Measurements from ENCODE around the gene GALNT9.
A peak's percentile ranks its signal among the peaks of the same experiment; 100 is the strongest.

GALNT9 gene

DNA sequence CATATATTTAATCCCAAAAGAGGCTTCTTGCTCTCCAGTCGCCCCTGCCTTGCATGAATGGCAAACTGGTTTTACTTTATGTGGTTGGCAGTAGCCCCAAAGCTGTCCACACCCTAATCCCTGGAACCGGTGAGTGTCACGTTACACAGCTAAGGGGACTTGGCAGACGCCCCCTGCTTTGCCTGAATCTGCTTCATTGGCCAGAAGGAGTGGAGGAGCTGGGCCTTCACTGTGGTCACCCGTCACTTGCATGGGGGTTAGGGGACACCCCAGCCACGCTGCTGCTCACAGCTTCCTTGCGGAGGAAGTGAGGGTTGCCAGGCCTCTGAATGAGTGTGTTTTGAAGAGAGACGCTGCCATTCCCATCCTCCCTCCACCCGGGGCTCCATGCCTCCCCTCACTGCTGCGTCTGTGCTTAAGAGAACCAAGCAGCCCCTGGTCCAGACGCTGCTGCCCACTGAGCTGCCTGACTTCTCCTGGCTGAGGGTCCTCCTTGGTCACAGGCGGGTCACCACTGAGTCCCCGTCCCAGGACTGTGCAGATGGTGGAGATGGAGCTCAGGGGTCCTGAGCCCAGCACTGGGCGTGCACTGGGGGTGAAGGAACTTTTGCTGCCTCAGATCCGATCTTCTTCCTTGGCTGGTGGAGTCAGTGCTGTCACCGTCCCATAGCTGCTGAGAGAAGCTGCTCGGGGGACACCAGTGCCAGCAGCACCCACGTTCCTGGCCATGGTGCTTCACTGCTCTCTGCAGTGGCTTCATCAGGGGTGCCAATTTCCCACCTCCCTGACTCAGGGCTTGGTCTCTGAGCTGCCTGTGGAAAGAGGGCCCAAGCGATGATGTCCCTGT, 39.8 kb downstream of the GALNT9 start:
- no peak overlapping the region for H3K27ac Mint-ChIP-seq
- ATAC-seq: no peak
- peaks cover 16% of the 10 kb centered on the region for H3K4me1 Mint-ChIP-seq
- peaks cover 63% of the 10 kb centered on the region for H3K27me3 Mint-ChIP-seq
- H3K9me3 Mint-ChIP-seq: peaks cover 0 to 8% of the 10 kb centered on the region in 2 donors
- DNase-seq: no peak
- H3K4me3 Mint-ChIP-seq: no peak overlapping the region

DNA sequence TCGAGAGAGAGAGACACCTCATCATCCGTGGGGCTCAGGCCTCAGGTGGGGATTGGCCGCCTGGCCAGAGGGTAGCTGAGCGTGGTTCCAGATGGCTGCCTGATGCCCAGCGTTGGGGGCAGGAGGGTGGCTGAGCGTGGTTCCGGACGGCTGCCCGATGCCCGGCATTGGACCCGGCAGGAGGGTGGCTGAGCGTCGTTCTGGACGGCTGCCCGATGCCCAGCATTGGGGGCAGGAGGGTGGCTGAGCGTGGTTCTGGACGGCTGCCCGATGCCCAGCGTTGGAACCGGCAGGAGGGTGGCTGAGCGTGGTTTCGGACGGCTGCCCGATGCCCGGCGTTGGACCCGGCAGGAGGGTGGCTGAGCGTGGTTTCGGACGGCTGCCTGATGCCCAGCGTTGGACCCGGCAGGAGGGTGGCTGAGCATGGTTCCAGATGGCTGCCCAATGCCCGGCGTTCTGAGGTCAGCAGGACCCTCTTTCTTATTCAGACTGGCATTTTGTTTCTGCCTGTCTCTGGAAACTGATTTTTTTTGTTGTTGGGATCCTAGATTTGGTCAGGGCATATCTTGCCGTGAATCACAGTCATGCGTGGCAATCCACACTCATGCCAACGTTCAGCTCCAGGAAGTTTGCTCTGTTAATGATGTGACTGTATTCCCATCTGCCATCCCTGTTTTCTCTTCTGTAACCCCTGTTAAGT, 40.7 kb downstream of the GALNT9 start:
- H3K4me3 Mint-ChIP-seq: no peak overlapping the region
- peaks cover 63% of the 10 kb centered on the region for H3K27me3 Mint-ChIP-seq
- DNase-seq (no peak), ATAC-seq (no peak)
- no peak overlapping the region for H3K27ac Mint-ChIP-seq
- H3K4me1 Mint-ChIP-seq: peaks cover 23% of the 10 kb centered on the region
- peaks cover 0 to 8% of the 10 kb centered on the region in 2 donors for H3K9me3 Mint-ChIP-seq

DNA sequence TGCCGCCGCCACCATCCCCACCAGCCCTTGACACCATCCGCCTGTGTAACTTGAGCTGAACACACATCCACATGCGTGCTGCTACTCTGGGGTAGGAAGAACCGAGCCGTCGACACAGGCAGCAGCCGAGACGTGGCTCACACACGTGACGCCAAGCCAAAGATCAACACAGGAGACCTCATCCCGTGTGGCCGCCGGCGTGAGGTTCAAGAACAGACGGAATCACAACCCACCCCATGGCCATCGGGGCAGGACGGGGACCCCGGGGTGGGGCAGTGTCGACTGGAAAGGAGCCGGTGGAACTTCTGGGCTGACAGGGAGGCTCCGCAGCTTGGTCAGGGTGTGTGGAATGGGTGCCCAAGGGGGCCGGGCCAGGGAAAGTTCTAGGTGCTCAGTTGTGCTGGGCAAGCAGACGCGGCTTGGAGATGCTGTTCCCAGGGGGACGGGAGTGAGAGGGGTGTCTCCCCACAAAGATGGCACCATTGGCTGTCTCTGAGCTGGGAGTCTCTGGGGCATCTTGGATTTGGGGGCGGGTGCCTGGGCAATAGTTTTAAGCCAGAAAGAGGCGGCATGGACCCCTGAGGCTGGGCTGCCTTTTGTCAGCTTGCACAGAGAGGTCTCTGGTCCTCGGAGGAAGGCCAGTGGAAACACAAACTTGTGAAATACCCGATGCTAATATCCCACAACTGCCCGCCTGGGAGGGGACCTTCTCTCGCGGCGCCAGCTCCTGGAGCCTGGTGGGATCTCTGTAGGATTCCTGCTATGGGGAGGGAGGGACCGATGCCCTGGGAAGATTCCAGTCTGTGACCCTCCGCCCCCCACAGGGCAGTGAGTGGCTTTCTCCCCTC, 41.8 kb downstream of the GALNT9 start:
- Mint-ChIP-seq H3K4me1 (peaks cover 33% of the 10 kb centered on the region), H3K27ac (no peak overlapping the region), H3K4me3 (no peak overlapping the region), H3K27me3 (peaks cover 59% of the 10 kb centered on the region), H3K9me3 (peaks cover 0 to 8% of the 10 kb centered on the region in 2 donors)
- ATAC-seq (no peak), DNase-seq (no peak)

DNA sequence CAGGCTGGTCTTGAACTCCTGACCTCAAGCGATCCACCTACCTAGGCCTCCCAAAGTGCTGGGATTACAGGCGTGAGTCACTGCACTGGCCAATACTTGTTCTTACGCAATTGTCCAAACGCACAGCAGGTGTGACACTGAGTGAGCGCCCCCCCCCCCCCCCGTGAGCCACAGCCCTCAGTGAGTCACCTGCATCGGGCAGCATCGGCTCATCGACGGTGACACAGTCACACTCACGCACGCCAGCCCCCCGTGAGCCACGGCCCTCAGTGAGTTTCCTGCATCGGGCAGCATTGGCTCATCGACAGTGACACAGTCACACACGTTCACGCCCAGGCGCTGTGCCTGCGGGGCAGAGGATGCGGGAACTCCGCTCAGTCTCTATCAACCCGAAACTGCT, 42.5 kb downstream of the GALNT9 start:
- H3K4me3 Mint-ChIP-seq: no peak overlapping the region
- H3K27ac Mint-ChIP-seq: no peak overlapping the region

DNA sequence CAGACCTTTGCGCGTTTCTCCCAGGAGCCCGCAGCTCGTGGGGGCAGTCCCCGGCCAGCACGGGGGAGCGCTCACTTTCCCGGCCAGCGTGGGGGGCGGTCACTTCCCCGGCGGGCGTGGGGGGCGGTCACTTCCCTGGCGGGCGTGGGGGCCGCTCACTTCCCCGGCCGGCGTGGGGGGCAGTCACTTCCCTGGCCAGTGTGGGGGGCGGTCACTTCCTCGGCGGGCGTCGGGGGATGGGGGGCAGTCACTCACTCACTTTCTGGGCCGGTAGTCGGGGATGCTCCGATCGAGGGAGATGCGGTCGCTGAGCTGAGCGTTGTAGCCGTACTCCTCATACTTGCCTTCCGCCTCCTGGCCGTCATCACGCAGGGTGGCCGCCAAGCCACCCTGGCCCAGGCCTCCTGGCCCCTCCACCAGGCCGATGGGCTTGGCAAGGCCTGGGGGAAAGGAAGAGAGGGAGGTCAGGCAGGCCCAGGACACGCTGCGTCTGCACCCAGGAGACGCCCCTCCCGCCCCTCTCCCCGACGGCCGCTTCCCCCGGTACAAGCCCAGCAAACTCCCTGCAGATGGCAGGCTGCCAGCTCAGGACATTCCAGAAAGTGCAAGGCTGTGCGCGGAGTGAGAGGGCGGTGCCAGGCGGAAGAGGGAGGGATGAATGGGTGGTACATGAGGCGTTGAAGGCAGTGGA, 43.3 kb downstream of the GALNT9 start:
- Mint-ChIP-seq H3K4me3 (no peak overlapping the region), H3K27ac (no peak overlapping the region), H3K4me1 (peaks cover 33% of the 10 kb centered on the region), H3K27me3 (peaks cover 59% of the 10 kb centered on the region), H3K9me3 (no peaks in the 10 kb centered on the region)
- DNase-seq (no peak), ATAC-seq (no peak)

More for the DNA sequence above, 42.5 kb downstream of the GALNT9 start:
- H3K9me3 Mint-ChIP-seq: peaks cover 0 to 3% of the 10 kb centered on the region in 2 donors
- H3K4me1 Mint-ChIP-seq: peaks cover 33% of the 10 kb centered on the region
- peaks cover 59% of the 10 kb centered on the region for H3K27me3 Mint-ChIP-seq
- DNase-seq (no peak), ATAC-seq (no peak)

DNA sequence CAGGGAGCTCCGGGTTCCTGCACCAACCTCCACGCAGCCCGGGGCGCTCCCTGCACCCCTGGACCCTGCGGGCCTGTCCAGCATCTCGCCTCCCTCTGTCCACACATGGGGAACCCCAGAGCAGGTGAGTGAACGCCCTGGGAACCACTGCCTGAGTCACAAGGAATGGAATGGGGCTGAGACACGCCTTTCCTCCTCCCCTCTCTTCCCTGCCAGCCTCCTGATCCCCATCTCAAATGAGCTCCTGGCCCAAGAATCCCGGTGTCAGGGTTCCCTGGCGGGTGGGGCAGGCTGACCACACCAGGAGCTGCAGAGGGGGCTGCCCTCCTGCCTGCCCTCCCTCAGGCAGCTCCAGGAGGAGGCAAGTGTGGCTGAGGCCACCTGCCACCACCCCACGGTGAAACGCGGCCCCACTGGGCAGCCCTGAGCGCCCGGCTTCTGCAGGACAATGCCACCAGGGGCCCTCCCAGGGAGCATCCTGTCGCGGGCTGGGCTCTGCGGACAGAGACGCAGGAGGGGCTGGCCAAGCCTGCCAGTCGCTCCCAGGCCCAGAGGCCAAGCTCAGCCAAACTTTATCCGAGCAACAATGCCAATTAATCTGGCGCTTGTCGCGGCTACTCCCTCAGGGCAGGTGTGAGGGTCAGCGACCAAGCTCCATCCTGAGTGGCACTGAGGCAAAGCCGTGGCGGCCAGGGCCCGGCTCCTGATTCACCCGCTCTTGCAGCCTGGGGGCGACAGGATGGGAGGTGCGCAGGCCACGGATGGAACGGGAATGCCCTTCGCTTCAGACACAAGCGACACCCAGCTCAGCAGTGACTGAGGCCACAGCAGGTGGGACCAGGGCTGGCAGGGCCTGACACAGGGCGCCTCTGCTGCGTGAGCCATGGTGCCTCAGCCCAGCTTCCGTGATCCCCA, 44.3 kb downstream of the GALNT9 start:
- DNase-seq (no peak), ATAC-seq (no peak)
- Mint-ChIP-seq H3K4me1 (peaks cover 33% of the 10 kb centered on the region), H3K4me3 (peak overlapping the region in 1 of 2 donors; percentile 41), H3K27ac (peak overlapping the region in 1 of 2 donors; percentile 89), H3K27me3 (peaks cover 69% of the 10 kb centered on the region), H3K9me3 (no peaks in the 10 kb centered on the region)

DNA sequence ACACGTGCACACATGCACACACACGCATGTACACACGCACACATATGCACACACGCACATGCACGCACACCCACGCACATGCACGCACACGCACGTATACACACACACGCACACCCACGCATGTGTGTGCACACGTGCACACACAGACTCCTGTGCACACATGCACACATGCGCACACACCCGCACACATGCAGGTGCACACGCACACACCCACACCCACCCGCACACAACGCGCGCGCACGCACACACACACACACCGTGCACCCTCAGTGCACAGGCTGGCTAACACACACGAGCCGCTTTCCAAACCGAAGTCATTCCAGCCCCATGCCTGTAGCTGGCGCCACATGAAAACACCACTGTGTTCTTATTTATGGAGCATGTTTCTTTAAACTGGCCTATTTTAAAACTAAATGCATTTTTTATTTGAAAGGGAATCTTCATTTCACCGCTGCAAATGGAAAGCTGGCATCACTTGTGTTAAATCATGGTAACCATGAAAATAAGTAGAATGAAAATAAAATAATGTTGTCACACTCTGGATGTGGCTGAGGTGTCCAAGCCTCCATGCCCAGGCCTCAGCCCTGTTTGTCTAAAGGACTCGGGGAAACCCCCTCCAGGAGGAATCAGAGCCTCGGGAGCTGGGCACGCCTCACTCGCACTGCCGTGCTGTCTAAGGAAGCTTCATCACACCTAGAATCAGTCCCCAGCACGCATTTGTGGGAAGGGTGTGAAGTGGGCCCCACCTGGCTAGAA, 45.1 kb downstream of the GALNT9 start:
- Mint-ChIP-seq H3K27me3 (peaks cover 74% of the 10 kb centered on the region), H3K9me3 (no peaks in the 10 kb centered on the region), H3K4me1 (peaks cover 33% of the 10 kb centered on the region), H3K27ac (no peak overlapping the region), H3K4me3 (no peak overlapping the region)
- no peak for DNase-seq
- peak; percentile 29 for ATAC-seq

DNA sequence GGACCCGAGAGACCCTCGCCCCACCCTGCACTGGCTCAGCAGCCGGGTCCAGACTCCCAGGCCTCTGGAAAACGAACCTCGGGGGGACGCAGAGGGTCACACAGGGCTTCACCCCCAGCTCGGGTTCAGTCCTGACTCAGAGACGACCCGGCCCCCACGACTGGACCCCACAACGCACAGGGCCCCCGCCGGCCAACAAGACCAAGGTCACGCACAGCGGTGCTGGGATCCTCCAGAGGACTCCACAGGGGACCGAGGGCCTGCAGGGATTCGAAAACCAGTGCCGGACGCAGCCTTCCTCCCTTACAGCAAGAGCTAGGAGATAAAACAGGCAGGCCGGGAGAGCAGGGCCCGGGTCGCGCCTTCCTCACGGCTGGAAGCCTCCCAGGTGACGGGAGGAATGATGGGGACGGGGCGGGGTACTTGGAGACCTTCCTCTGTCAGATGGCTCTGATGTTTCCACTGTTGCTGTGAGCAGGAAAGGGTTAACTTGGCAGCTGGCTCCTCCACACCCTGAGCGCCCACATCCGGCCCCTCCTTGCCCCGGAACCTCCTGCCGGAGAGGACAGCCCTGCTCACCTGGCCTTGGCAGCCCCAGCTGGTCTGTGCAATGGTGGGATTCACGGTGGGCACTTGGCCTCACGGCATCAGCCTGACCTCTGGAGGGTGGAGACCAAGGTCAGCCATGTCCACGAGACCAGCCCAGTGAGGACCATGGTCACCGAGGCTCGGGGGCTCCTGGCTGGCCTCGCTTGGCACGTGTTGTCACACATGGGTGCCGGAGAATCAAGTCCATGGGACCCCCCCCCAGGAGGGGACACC, 46.2 kb downstream of the GALNT9 start:
- H3K4me3 Mint-ChIP-seq: peak overlapping the region in 1 of 2 donors; percentile 5
- no peaks in the 10 kb centered on the region for H3K9me3 Mint-ChIP-seq
- H3K27ac Mint-ChIP-seq: no peak overlapping the region
- peaks cover 33% of the 10 kb centered on the region for H3K4me1 Mint-ChIP-seq
- H3K27me3 Mint-ChIP-seq: peaks cover 74% of the 10 kb centered on the region
- peak; percentile 14 to 37 for DNase-seq
- ATAC-seq: peak; percentile 76

DNA sequence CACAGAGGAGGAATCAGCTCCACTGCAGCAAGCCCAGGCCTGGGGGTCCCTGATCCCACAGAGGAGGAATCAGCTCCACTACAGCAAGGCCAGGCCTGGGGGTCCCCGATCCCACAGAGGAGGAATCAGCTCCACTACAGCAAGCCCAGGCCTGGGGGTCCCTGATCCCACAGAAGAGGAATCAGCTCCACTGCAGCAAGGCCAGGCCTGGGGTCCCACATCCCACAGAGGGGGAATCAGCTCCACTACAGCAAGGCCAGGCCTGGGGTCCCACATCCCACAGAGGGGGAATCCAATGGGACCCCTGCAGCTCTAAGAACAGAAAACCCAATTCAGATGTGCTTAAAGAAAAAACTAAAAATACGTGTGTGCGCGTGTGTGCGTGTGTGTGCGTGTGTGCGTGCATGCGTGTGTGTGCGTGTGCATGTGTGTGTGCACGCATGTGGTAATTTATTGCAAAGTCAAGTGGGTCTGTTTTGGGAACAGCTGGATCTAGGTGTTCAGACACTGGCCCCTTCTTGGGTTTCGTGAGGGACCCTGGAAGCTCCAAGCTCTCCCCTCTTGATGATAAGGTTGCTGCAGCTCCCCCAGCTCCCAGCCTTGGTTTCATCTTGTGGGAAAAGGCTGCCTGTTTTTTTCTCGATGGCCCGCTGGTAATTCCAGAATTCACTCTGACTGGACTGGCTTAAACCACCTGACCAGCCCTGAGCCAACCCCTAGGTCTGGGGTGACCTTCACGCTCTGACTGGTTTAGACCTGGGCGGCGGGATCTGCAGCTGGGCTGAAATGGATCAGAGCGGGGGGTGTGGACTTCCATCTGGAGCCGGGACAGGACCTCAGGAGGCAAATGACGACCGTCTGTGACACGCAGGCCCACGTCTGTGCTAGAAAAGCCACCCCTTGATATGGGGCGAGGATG, 47.1 kb downstream of the GALNT9 start:
- DNase-seq: no peak
- Mint-ChIP-seq H3K27me3 (peaks cover 72% of the 10 kb centered on the region), H3K27ac (no peak overlapping the region), H3K4me1 (peaks cover 33% of the 10 kb centered on the region), H3K4me3 (no peak overlapping the region), H3K9me3 (no peaks in the 10 kb centered on the region)
- no peak for ATAC-seq

DNA sequence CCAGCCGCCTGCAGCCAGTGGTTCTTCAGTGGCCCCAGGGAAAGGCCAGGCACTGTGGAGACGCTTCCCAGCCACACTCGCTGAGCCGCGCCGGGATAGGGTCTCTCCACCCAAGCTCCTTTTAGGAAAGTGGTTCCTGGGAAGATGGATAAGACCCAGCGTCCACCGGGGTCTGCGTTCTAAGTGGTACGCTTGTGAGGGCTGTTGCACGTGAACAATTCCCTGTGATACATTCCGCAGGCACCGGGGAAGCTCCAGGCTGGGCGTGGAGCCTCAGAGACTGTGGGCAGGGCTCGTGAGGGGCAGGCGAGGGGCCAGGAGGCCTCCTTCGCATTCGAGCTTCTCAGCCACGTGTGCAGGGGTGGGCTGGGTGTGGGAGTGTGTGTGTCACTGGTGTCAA, 48.4 kb downstream of the GALNT9 start:
- H3K27ac Mint-ChIP-seq: no peak overlapping the region
- DNase-seq (no peak), ATAC-seq (no peak)
- peaks cover 24% of the 10 kb centered on the region for H3K4me1 Mint-ChIP-seq
- no peaks in the 10 kb centered on the region for H3K9me3 Mint-ChIP-seq
- no peak overlapping the region for H3K4me3 Mint-ChIP-seq
- peaks cover 72% of the 10 kb centered on the region for H3K27me3 Mint-ChIP-seq

DNA sequence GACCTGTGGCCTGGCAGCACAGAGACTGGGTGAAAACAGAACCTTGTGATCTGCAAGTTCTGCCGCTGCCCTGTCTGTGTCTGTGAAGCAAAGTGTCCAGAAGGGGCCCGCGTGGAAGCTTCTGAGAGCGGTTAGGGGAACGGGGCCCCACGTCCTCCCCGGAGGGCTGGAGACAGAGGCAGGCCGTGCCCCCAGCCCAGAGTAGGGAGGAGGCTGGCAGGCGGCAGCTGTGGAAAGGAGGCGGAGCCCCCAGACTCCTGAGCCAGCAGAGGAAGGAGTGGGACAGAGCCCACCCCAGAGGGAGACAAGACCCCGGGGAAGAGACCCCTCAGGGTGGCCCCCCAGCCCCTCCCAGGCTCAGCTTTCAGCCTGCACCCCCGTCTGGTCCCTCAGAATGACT, 49.0 kb downstream of the GALNT9 start:
- Mint-ChIP-seq H3K27me3 (peaks cover 70% of the 10 kb centered on the region), H3K27ac (no peak overlapping the region), H3K4me1 (peaks cover 18% of the 10 kb centered on the region), H3K9me3 (no peaks in the 10 kb centered on the region), H3K4me3 (no peak overlapping the region)
- DNase-seq (no peak), ATAC-seq (no peak)

DNA sequence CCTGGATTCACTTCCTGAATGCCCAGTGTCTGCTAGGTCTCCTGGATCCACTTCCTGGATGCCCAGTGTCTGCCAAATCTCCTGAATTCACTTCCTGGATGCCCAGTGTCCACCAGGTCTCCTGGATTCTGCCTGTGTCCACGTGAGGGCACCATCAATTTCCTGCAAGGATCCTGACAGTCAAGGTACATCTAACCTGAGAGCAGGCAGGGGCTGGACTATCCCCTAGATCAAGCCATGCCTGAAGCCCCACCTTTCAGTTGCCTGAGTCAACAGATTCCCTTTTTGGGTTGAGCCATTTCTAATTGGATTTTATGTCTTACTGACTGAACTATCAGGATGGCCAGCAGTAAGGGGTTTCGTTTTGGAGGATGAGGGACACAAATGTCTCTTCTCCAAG, 49.5 kb downstream of the GALNT9 start:
- Mint-ChIP-seq H3K27ac (no peak overlapping the region), H3K4me3 (no peak overlapping the region), H3K4me1 (peaks cover 17% of the 10 kb centered on the region), H3K9me3 (no peaks in the 10 kb centered on the region), H3K27me3 (peaks cover 70% of the 10 kb centered on the region)
- ATAC-seq (no peak), DNase-seq (no peak)
